HG02763 (cell line): ENCODE results near the gene ANK2.

Experiments
- ATAC-seq: cut with Tn5 transposase; IDR thresholded peaks from one replicate; pipeline ENCODE4 v1.9.1; 2021; ENCODE audit warnings: mild to moderate bottlenecking, moderate library complexity; ENCODE audit not compliant: unreplicated experiment

The ANK2 gene

GRCh38 chr4:113049421-113050370 is at the start of gene ANK2:
Gene ANK2, plus strand, starts transcription at chr4:113049653. Its CDS starts 76 bp downstream, at chr4:113049729.
- ATAC-seq, result no peak

GRCh38 chr4:113003841-113004240 is 45.6 kb upstream of the ANK2 start:
- ATAC-seq, result no peak

GRCh38 chr4:113004655-113005054 is 44.8 kb upstream of the ANK2 start:
- no peak for ATAC-seq

- ATAC-seq, result no peak
Observed at GRCh38 chr4:113006632-113007031, 42.8 kb upstream of the ANK2 start.

DNA sequence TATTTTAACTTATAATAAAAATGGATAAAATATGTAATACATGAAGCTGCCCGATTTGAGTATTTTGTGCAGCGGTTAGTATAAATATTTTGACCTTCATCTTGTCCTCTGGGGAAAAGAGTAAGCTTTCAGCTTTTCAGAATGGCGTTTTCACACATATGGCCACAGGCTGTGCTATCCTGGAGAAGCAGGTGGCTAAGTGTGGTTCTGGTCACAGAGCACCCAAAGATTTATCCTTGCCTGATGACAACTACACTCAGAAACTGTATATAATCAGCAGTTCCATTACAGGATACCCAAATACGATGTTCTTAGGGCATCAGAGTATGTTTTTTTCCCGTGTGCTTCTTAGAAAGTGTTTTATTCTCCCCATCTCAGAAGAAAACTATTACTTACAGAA is 42.3 kb upstream of the ANK2 start:
- no peak for ATAC-seq

DNA sequence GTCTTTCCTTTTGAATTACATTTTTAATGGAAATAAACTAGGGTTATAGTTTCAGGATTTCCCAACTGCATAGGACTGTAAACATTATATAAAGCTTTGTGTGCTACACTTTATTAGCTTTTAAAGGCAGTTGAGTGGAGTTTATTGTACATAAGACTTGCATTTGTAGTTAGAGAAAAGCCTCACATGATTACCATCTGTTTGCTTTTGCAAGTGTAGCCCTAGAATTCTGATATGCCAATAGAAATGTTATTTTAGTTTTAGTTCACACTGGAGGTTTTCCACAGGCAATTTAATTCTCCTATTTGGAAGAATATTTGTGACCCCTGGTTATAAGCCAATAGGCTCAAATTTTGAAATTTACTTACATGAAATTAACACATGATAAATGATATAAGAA is 41.3 kb upstream of the ANK2 start:
- ATAC-seq, result no peak

- no peak for ATAC-seq
Observed at GRCh38 chr4:113008716-113009115, 40.7 kb upstream of the ANK2 start.

- ATAC-seq, result no peak
Observed at GRCh38 chr4:113009461-113009860, 40.0 kb upstream of the ANK2 start.

GRCh38 chr4:113012122-113012725 is 37.2 kb upstream of the ANK2 start:
- no peak for ATAC-seq

DNA sequence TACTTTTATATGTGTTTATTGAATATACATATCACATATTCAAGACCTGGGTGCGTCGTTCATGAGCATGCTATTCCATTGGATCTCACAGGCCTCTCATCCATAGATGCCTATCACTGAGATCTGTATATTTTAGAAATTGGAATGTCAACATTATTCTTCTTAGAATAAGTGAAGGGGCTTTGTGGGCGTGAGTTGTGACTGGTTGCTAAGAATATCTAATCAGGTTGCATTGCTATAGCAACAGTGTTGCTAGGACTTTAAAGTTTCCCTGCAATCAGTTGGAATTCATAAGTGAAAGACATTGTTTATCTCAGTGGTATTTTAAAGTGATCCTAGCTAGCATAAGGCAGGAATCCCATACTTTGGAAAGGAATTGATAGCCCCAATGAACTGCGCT is 36.7 kb upstream of the ANK2 start:
- ATAC-seq, result no peak

DNA sequence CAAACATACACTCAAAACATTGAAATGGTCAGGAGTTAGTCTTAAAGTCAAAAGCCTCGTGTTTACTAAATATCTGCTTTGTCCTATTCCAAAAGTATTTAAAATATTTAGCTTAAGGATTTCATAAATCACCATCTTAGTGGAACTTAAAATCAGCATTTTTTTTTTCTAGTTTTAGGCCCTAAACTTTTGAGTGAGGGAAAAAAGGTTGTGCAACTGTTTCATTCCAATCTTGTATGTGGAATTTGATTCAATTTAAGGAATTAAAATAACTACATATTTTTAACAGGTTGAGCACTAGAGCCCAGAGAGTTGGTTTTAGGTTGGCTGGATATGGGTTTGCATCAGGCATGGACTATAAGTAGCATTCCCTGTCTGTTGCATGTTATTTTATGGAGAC is 35.7 kb upstream of the ANK2 start:
- ATAC-seq, result no peak

DNA sequence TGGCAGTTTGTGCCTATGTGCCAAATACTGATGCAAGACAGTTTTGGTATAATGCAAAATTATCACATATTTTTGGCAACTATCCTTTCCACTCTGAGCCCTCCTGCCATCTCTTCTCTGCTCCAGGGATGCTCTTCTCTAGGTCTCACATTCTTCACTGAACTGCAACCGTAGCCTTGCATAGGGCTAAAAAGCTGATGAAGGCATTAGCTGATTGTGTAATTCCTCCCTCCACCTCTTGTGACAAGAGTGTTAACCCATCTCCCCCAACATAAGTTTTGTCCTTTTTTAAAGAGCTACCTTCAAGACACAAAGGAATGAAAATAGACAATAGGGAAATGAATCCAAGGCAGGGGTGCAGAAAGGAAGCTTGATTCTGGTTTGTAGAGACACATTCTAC is 33.1 kb upstream of the ANK2 start:
- no peak for ATAC-seq

DNA sequence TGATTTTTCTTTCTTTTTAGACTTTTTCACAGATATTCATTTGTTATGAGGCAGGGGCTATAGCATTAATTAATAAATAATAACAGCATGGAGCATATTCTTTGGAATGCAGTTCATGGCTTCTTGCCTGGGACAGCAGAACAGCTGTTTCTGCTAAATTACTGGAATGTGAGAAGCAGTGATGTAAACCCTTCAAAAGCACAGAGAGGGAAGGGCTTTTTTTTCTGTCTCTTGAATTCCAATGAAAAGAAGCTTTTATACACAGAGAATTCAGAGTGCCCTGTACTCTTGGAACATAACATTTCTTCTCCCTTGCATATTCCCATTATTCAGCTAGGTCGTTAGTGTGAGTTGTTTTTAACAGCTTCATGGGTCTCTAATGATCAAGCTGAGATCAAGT is 28.5 kb upstream of the ANK2 start:
- no peak for ATAC-seq

GRCh38 chr4:113024388-113024787 is 25.1 kb upstream of the ANK2 start:
- no peak for ATAC-seq

GRCh38 chr4:113025416-113025815 is 24.0 kb upstream of the ANK2 start:
- no peak for ATAC-seq

DNA sequence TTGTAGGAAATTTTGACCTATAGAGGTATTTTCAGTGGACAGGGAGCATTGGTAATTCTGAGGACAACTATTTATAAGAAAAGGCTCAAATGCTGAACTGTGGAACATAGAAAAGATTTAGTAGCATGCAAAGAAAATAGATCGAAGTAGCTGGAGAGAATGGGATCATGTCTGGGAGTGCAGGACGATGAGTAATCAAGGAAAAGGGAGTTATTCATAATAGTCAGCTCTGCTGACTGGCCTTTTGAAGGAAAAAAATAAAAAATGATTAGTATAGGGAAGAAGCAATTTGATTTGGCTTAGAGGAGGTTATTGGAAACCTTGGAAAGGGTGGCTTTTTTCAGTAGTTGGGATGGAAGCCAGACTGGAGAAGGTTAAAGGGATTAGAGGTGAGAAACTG is 22.9 kb upstream of the ANK2 start:
- ATAC-seq, result no peak

GRCh38 chr4:113028074-113028473 is 21.4 kb upstream of the ANK2 start:
- no peak for ATAC-seq

DNA sequence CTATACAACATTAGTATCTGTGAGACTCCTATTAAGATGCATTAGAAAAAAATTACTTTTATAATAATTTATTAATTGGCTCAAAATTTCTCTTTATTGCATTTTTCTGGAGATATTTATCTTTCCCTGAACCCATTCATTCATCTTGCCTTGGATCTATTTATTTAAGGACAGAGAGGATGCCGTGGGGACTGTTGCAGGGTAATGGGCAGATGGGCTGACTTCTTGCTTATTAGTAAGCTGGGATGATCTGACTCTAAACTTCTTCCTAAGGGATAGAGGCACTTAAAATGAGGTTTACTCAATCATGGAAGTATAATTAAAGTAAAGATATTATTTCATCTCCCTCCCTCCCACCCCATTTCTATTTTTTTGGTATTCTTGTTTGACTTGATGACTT is 18.2 kb upstream of the ANK2 start:
- ATAC-seq, result no peak

DNA sequence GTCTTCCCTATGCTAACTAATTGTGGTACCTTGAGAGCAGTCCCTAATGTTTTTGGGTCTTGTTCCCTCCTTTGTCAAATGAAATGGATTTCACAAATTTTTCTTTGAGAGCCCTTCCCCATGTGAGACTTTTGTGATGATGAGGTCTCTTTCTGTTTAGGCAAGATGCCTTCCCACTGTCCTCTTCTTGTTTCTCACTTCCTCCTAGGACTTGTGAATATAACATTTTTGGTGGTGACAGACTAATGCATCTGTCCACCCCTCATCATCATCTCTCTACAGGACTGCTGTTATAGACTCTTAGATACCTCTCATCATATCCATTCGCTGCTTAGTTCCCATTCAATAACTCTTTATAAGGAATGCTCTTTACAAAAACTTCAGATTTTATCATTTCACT is 8.7 kb upstream of the ANK2 start:
- ATAC-seq, result no peak

DNA sequence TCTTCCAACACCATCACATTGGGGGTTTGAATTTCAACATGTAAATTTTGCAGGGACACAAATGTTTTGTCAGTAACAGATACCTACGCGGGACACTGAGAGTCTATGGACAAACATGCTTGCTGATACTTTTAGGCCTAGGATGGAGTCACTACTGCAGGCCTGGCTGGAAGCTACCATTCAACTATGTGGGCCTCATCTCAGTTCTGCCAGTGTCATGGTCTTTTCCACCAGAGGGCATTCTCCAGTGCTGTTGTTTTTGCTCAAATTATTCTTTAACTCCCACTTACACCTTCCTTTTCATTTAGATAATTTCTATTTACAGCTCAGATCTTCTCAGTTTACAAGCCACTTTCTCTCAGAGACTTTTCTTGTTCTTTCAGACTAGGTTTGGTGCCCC is 7.0 kb upstream of the ANK2 start:
- no peak for ATAC-seq

- ATAC-seq, result no peak
Observed at GRCh38 chr4:113043591-113043990, 5.9 kb upstream of the ANK2 start.

GRCh38 chr4:113050371-113050755 is 910 bp downstream of the ANK2 start:
- no peak for ATAC-seq
